ENCODE measurements around the gene MRGPRE.

MRGPRE gene

GRCh38 chr11:3186166-3186953 is 45.9 kb downstream of the MRGPRE start:
- Mint-ChIP-seq H3K36me3 (no peaks in the 10 kb centered on the region), H3K9me3 (no peaks in the 10 kb centered on the region), H3K27me3 (peaks cover 21% of the 10 kb centered on the region), H3K4me3 (no peak overlapping the region), H3K27ac (no peak overlapping the region), H3K4me1 (no peaks in the 10 kb centered on the region)
- no peak for ATAC-seq

GRCh38 chr11:3184732-3185347 is 47.4 kb downstream of the MRGPRE start:
- Mint-ChIP-seq H3K27ac (no peak overlapping the region), H3K4me3 (no peak overlapping the region), H3K27me3 (peaks cover 23% of the 10 kb centered on the region), H3K9me3 (no peaks in the 10 kb centered on the region), H3K4me1 (no peaks in the 10 kb centered on the region), H3K36me3 (no peaks in the 10 kb centered on the region)
- no peak for ATAC-seq

DNA sequence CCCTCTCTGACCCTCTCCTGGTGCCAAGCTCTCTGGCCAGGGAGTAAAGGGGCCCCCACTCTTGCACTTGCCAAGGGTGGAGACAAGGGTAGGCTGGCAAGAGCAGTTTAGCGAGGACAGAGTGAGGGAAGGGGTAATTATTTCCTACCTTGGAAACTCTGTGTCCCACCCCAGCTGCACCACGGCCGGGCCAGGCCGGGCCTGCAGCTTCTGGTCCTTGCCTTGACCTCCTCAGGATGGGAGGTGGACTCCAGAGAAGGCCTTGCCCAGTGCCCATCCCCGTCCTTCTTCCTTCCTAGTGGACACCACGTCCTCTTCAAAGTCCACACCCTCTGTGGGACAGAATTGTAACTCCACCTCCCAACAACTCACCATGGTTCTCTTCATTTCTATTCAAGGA is 48.7 kb downstream of the MRGPRE start:
- peaks cover 23% of the 10 kb centered on the region for H3K27me3 Mint-ChIP-seq
- H3K4me3 Mint-ChIP-seq, result no peak overlapping the region
- H3K4me1 Mint-ChIP-seq, result no peaks in the 10 kb centered on the region
- no peaks in the 10 kb centered on the region for H3K36me3 Mint-ChIP-seq
- H3K9me3 Mint-ChIP-seq, result no peaks in the 10 kb centered on the region
- H3K27ac Mint-ChIP-seq, result no peak overlapping the region
- ATAC-seq, result no peak

DNA sequence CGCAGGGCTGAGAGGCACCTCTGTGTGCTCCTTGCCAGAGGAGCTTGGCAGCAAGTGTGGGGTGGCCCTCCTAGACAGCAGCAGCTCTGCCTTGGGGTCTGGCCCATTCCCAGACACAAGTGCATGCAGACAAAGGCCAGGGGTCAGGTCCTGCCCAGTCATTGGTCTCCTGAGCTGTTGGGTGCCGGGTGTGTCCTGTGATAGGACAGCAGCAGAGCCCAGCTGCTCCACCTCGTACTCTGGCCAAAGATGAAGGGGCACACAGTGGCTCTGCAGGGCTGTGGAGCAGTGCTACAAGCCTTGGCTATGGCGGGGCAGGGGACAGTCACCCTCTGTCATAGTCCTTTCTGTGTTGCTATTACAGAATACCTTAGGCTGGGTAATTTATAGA is 49.8 kb downstream of the MRGPRE start:
- Mint-ChIP-seq H3K36me3 (no peaks in the 10 kb centered on the region), H3K9me3 (no peaks in the 10 kb centered on the region), H3K4me1 (no peaks in the 10 kb centered on the region), H3K27ac (no peak overlapping the region), H3K27me3 (peaks cover 23% of the 10 kb centered on the region), H3K4me3 (no peak overlapping the region)
- ATAC-seq, result no peak

DNA sequence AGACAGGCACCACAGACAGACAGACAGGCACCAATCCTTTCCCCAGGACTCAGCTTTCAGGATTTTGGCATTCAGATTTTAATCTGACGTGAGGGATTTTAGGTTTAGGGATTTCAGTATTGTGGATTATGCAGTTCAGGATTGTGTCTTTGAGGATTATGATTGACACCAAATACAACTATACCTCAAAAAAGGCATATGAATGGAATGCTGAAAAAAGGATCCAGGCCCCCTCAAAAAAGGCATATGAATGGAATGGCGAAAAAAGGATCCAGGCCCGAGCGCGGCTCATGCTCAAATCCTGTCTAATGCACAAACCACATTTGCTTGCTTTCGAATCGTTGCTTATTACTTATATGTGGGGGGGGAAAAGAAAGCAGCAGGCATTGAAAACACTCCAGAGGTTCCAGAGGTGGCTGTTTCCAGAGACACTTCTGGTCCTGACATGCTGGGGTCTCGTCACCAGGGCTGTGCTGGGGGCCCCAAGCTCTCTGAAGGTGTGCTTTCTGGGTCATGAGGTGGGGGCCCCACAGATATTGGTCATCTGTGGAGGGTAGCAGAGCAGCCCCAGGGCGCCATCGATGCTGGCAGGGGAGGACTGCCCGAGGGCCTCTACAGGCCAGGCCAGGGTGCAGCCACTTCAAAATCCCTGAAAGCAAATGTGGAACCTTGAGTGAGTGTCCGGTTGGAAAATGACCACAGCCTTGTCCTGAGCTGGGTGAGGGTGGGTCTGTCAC is 50.3 kb downstream of the MRGPRE start:
- H3K4me1 Mint-ChIP-seq, result no peaks in the 10 kb centered on the region
- H3K36me3 Mint-ChIP-seq, result no peaks in the 10 kb centered on the region

GRCh38 chr11:3180869-3181268 is 51.3 kb downstream of the MRGPRE start:
- Mint-ChIP-seq H3K27me3 (peaks cover 26% of the 10 kb centered on the region), H3K4me1 (no peaks in the 10 kb centered on the region), H3K4me3 (no peak overlapping the region), H3K27ac (no peak overlapping the region), H3K9me3 (peaks cover 2% of the 10 kb centered on the region), H3K36me3 (no peaks in the 10 kb centered on the region)
- no peak for ATAC-seq

More for the DNA sequence above, 50.3 kb downstream of the MRGPRE start:
- H3K9me3 Mint-ChIP-seq, result no peaks in the 10 kb centered on the region
- no peak overlapping the region for H3K27ac Mint-ChIP-seq
- H3K27me3 Mint-ChIP-seq, result peaks cover 23% of the 10 kb centered on the region
- ATAC-seq, result no peak
- no peak overlapping the region for H3K4me3 Mint-ChIP-seq

DNA sequence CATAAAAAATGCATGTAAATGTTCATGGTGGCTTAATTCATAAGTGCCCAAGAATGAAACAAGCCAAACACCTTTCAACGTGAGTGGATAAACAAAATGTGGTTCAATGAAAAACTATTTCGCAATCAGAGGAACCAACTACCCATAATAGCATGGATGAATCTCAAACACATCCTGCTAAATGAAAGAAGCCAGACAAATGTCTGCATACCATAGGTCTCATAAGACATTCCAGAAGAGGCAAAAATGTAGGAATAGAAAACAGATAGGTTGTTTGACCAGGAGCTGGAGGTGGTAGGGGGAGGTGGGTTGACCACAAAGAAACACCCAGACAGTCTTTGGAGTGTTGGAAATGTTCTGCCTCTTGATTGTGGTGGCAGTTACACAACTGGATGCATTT is 53.9 kb downstream of the MRGPRE start:
- Mint-ChIP-seq H3K4me3 (no peak overlapping the region), H3K27me3 (peaks cover 23% of the 10 kb centered on the region), H3K9me3 (peaks cover 8% of the 10 kb centered on the region), H3K27ac (no peak overlapping the region), H3K36me3 (no peaks in the 10 kb centered on the region), H3K4me1 (no peaks in the 10 kb centered on the region)
- ATAC-seq, result no peak

DNA sequence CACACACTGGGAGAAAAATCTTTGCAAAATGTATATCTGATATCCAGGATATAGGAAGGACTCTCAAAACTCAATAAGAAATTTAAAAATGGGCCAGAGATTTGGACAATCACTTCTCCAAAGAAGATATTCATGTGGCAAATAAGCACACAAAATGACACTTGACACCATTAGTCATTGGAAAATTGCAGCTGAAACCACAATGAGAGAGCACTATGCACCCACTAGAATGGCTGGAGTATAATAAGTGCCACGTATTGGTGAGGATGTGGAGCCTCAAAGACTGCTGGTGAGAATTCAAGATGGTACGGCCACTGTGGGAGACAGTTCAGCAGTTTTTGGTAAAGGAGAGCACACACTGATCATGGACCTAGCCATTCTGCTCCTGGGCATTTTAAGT is 54.3 kb downstream of the MRGPRE start:
- Mint-ChIP-seq H3K9me3 (peaks cover 8% of the 10 kb centered on the region), H3K36me3 (no peaks in the 10 kb centered on the region), H3K4me3 (no peak overlapping the region), H3K27ac (no peak overlapping the region), H3K4me1 (no peaks in the 10 kb centered on the region), H3K27me3 (peaks cover 22% of the 10 kb centered on the region)
- no peak for ATAC-seq
